ENCODE data around the gene KRT6A. TPM values are rescaled to one million over a fixed set of nuclear protein-coding genes. Genes with fewer than 3 reads are reported as not detected.

The KRT6A gene
- total and polyA plus RNA-seq, 2 of the 13 experiments (the other 11 are each of a cell fraction or from before 2014, with no cell fraction given) = 0.13 TPM; not detected in 1

DNA sequence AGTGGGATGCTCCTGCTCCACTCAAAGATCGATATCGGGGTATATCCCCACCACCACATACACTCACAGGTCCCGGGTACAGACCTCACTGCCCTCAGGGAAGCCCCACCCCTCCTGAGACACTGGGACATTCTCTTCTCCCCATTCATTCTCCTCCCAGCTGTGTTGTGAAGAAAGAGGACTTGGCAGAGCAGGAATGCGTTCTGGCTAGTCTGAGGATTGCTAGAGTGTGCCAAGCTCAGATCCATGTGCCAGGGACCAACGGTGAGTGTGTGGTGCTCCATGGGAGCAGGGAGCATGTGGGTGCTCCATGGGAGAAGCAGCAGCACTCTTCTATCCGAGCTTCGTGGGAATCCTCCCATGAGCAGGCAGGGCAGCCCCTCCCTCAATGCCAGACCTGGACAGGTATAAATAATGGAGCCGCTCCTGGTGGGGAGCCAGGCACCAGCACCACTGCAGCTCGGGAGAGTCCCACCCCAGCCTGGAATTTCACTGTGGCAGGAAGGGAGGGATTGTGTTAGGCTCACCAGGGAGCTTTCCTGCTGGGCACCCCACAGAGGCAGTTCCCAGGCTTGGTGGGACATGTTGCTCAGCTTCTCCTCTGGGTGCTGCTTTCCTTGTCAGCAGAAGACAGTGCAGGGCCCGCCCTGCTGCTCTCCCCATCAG is 29.4 kb upstream of the KRT6A start:
- no peak for FAIRE-seq
- H3K4me1 ChIP-seq (ENCODE audit: insufficient read depth, low read length) = no peaks in the 10 kb centered on the region
- H2AFZ ChIP-seq (ENCODE audit: low read length) = no peak overlapping the region
- intact Hi-C loops (cut with micrococcal nuclease; ENCODE audit: unreplicated experiment) = no loop called here
- H3K27ac ChIP-seq (ENCODE audit: extremely low read length, insufficient read depth, low read length) = no peak overlapping the region
- H3K27me3 ChIP-seq (ENCODE audit: control insufficient read depth in 1 of 2, insufficient read depth in 2 of 2, low read length in 2 of 2) = peaks cover 4 to 8% of the 10 kb centered on the region in 2 experiments; a peak in 2 of 5 replicates
- no peak for ATAC-seq
- no peak overlapping the region for H3K4me3 ChIP-seq (replicated peaks in 1 of 3; ENCODE audit: insufficient read depth in 1 of 3, low read depth in 2 of 3, low read length in 3 of 3)
- H3K36me3 ChIP-seq (replicated peaks in 1 of 2; ENCODE audit: control insufficient read depth in 1 of 2, insufficient read depth in 2 of 2, low read length in 2 of 2) = no peaks in the 10 kb centered on the region
- CTCF ChIA-PET (ENCODE audit: low intra/inter-chr PET ratio, low total read pairs) = no interaction called here
- no peak overlapping the region for H3K4me2 ChIP-seq (ENCODE audit: low read depth, low read length)
- TF ChIP-seq, protein P1, sequence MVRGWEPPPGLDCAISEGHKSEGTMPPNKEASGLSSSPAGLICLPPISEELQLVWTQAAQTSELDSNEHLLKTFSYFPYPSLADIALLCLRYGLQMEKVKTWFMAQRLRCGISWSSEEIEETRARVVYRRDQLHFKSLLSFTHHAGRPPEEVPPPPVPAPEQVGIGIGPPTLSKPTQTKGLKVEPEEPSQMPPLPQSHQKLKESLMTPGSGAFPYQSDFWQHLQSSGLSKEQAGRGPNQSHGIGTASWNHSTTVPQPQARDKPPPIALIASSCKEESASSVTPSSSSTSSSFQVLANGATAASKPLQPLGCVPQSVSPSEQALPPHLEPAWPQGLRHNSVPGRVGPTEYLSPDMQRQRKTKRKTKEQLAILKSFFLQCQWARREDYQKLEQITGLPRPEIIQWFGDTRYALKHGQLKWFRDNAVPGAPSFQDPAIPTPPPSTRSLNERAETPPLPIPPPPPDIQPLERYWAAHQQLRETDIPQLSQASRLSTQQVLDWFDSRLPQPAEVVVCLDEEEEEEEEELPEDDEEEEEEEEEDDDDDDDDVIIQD (CRISPR knock-in tag; IDR thresholded peaks at IDR 0.05; ENCODE audit: low read depth) = no peak
- TF ChIP-seq RFX3 (CRISPR knock-in tag; IDR thresholded peaks at IDR 0.05) (no peak), ZKSCAN1 (IDR thresholded peaks at IDR 0.05; ENCODE audit: low read length) (no peak), ARID2 (CRISPR knock-in tag; IDR thresholded peaks at IDR 0.05; ENCODE audit: borderline replicate concordance) (no peak), FOXA3 (CRISPR knock-in tag; IDR thresholded peaks at IDR 0.05) (no peak), CHD4 (IDR thresholded peaks at IDR 0.05; ENCODE audit: borderline replicate concordance, low read length) (no peak), ARNTL (CRISPR knock-in tag; IDR thresholded peaks at IDR 0.05) (no peak), ZNF678 (CRISPR knock-in tag; IDR thresholded peaks at IDR 0.05) (no peak)
- TF ChIP-seq, protein P2, sequence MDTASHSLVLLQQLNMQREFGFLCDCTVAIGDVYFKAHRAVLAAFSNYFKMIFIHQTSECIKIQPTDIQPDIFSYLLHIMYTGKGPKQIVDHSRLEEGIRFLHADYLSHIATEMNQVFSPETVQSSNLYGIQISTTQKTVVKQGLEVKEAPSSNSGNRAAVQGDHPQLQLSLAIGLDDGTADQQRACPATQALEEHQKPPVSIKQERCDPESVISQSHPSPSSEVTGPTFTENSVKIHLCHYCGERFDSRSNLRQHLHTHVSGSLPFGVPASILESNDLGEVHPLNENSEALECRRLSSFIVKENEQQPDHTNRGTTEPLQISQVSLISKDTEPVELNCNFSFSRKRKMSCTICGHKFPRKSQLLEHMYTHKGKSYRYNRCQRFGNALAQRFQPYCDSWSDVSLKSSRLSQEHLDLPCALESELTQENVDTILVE (CRISPR knock-in tag; IDR thresholded peaks at IDR 0.05) = no peak
- TF ChIP-seq, protein P3, sequence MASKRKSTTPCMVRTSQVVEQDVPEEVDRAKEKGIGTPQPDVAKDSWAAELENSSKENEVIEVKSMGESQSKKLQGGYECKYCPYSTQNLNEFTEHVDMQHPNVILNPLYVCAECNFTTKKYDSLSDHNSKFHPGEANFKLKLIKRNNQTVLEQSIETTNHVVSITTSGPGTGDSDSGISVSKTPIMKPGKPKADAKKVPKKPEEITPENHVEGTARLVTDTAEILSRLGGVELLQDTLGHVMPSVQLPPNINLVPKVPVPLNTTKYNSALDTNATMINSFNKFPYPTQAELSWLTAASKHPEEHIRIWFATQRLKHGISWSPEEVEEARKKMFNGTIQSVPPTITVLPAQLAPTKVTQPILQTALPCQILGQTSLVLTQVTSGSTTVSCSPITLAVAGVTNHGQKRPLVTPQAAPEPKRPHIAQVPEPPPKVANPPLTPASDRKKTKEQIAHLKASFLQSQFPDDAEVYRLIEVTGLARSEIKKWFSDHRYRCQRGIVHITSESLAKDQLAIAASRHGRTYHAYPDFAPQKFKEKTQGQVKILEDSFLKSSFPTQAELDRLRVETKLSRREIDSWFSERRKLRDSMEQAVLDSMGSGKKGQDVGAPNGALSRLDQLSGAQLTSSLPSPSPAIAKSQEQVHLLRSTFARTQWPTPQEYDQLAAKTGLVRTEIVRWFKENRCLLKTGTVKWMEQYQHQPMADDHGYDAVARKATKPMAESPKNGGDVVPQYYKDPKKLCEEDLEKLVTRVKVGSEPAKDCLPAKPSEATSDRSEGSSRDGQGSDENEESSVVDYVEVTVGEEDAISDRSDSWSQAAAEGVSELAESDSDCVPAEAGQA (IDR thresholded peaks at IDR 0.05; ENCODE audit: low read depth) = no peak
- TF ChIP-seq, protein P3 (CRISPR knock-in tag; IDR thresholded peaks at IDR 0.05; ENCODE audit: borderline replicate concordance) = no peak
- H4K20me1 ChIP-seq (ENCODE audit: insufficient read depth, low read length) = no peaks in the 10 kb centered on the region
- WGBS (ENCODE audit: low lambda C conversion rate) = 5% methylated on average over 4 of the region's 10 CpGs
- no peaks in the 10 kb centered on the region for H3K79me2 ChIP-seq (ENCODE audit: insufficient read depth, low read length)
- no peak overlapping the region for H3K9ac ChIP-seq (ENCODE audit: insufficient read depth, low read depth, low read length)
- in situ Hi-C loops (cut with HindIII; ENCODE audit: extremely low pct_ligation_motif_present, low pct_unique_long_range_greater_than_20kb) = no loop called here
- no peak for DNase-seq (ENCODE audit: low spot score)
- BruUV-seq (replicated peaks) = no TSS peak
- H3K9me3 ChIP-seq (ENCODE audit: low read length) = no peaks in the 10 kb centered on the region
- POLR2A ChIA-PET = no interaction called here
